HepG2 (cell line): ENCODE results near the gene GAL3ST2.

Experiments used
- ARID2 ChIP-seq: sonication (generic); formaldehyde crosslinking; IDR thresholded peaks from 2 replicates; pipeline ENCODE4 v1.8.1; 2022; ENCODE audit warnings: mild to moderate bottlenecking, missing genetic modification reagents, borderline replicate concordance
- CHD2 ChIP-seq: IDR thresholded peaks from 2 replicates; pipeline ENCODE4 v1.6.1; 2011; ENCODE audit warnings: low read depth, low read length, improper control_type of control experiment
- ETS1 ChIP-seq: sonication (generic); formaldehyde crosslinking; IDR thresholded peaks from 2 replicates; pipeline ENCODE4 v1.4.0; 2020; ENCODE audit warnings: missing genetic modification reagents
- HINFP ChIP-seq: sonication (generic); formaldehyde crosslinking; IDR thresholded peaks from 2 replicates; pipeline ENCODE4 v1.4.0; 2020; ENCODE audit warnings: low read depth, mild to moderate bottlenecking, missing genetic modification reagents
- HNF4G ChIP-seq, 2 experiments: sonication (generic) in 1 of 2; formaldehyde crosslinking in 1 of 2; IDR thresholded peaks; 2 replicates each; pipeline versions ENCODE4 v1.4.0 to v1.6.1; 2011 to 2020; ENCODE audit warnings: borderline replicate concordance in 2 of 2, low read depth in 2 of 2, mild to moderate bottlenecking in 2 of 2, low read length in 1 of 2, missing genetic modification reagents in 1 of 2, moderate library complexity in 1 of 2
- MAX ChIP-seq: IDR thresholded peaks from 2 replicates; pipeline ENCODE4 v1.6.1; 2012; ENCODE audit warnings: inconsistent platforms
- MTF2 ChIP-seq: sonication (generic); formaldehyde crosslinking; IDR thresholded peaks from 2 replicates; pipeline ENCODE4 v1.5.0; 2020; ENCODE audit warnings: missing genetic modification reagents, borderline replicate concordance
- MXD1 ChIP-seq: sonication (generic); formaldehyde crosslinking; IDR thresholded peaks from 2 replicates; pipeline ENCODE4 v1.4.0; 2020; ENCODE audit warnings: mild to moderate bottlenecking, missing genetic modification reagents
- MYNN ChIP-seq: sonication (generic); formaldehyde crosslinking; IDR thresholded peaks from 2 replicates; pipeline ENCODE4 v1.4.0; 2020; ENCODE audit warnings: mild to moderate bottlenecking, low read depth, missing genetic modification reagents
- REST ChIP-seq, 2 experiments: IDR thresholded peaks; 2 replicates each; pipeline ENCODE4 v1.6.1; 2011 to 2012; ENCODE audit warnings: low read length in 2 of 2, borderline replicate concordance in 1 of 2, low read depth in 1 of 2, mild to moderate bottlenecking in 1 of 2, moderate library complexity in 1 of 2
- SRF ChIP-seq: IDR thresholded peaks from 2 replicates; pipeline ENCODE4 v1.6.1; 2011; ENCODE audit warnings: mild to moderate bottlenecking, low read depth, low read length, moderate library complexity
- TCF7L2 ChIP-seq: IDR thresholded peaks from 2 replicates; pipeline ENCODE4 v1.6.1; 2011; ENCODE audit warnings: mild to moderate bottlenecking, low read depth, low read length, moderate library complexity
- ZNF280D ChIP-seq: sonication (generic); formaldehyde crosslinking; IDR thresholded peaks from 2 replicates; pipeline ENCODE4 v1.5.1; 2020; ENCODE audit warnings: mild to moderate bottlenecking, missing genetic modification reagents
- ZNF572 ChIP-seq: sonication (generic); formaldehyde crosslinking; IDR thresholded peaks from 2 replicates; pipeline ENCODE4 v1.5.1; 2020; ENCODE audit warnings: mild to moderate bottlenecking, missing genetic modification reagents

GRCh38 chr2:241755777-241756176 is 20.8 kb upstream of the GAL3ST2 start:
- TF ChIP-seq MAX, result no peak
- TF ChIP-seq REST (IDR thresholded peaks at IDR 0.05; ENCODE audit: borderline replicate concordance in 1 of 2, low read depth in 1 of 2, low read length in 2 of 2), result no peak
- TF ChIP-seq ARID2 (CRISPR knock-in tag), result no peak
- TF ChIP-seq HINFP (CRISPR knock-in tag), result no peak
- TF ChIP-seq MYNN (CRISPR knock-in tag), result no peak
- no peak for TF ChIP-seq MXD1 (CRISPR knock-in tag)
- TF ChIP-seq MTF2 (CRISPR knock-in tag), result no peak
- no peak for TF ChIP-seq SRF
- TF ChIP-seq TCF7L2, result no peak
- TF ChIP-seq CHD2, result no peak
- no peak for TF ChIP-seq HNF4G (IDR thresholded peaks at IDR 0.05; ENCODE audit: borderline replicate concordance, low read depth, low read length)
- TF ChIP-seq HNF4G (CRISPR knock-in tag; IDR thresholded peaks at IDR 0.05; ENCODE audit: borderline replicate concordance, low read depth), result no peak
- TF ChIP-seq ZNF572 (CRISPR knock-in tag), result no peak
- TF ChIP-seq ZNF280D (CRISPR knock-in tag), result no peak
- no peak for TF ChIP-seq ETS1
